Loucy (cell line): ENCODE measurements around the gene TMED10.

Experiments
- H2AFZ ChIP-seq: fragments of 200-600 bp; sonication (generic); 2 replicates; pipeline ENCODE4 v1.6.0; 2016; ENCODE audit warnings: antibody characterized with exemption, mild to moderate bottlenecking, low read length, moderate library complexity
- H3F3A ChIP-seq: fragments of 200-600 bp; 2 replicates; pipeline ENCODE4 v1.6.0; 2016; ENCODE audit warnings: antibody characterized with exemption, low read depth, mild to moderate bottlenecking
- H3K27me3 ChIP-seq: fragments of 200-600 bp; sonication (generic); 2 replicates; pipeline ENCODE4 v1.6.1; 2014; ENCODE audit warnings: low read length, mild to moderate bottlenecking; ENCODE audit not compliant: insufficient read depth, poor library complexity, severe bottlenecking
- H3K36me3 ChIP-seq: fragments of 200-600 bp; sonication (generic); 2 replicates; pipeline ENCODE4 v1.6.1; 2016; ENCODE audit warnings: low read length; ENCODE audit not compliant: insufficient read depth
- H3K4me1 ChIP-seq: fragments of 200-600 bp; sonication (generic); 2 replicates; pipeline ENCODE4 v1.5.1; 2014; ENCODE audit warnings: low read length, mild to moderate bottlenecking; ENCODE audit not compliant: insufficient read depth, poor library complexity, severe bottlenecking
- H3K4me2 ChIP-seq: fragments of 200-600 bp; sonication (generic); 2 replicates; pipeline ENCODE4 v1.6.0; 2014; ENCODE audit warnings: antibody characterized with exemption, low read length, low read depth, mild to moderate bottlenecking; ENCODE audit not compliant: poor library complexity, severe bottlenecking
- H3K4me3 ChIP-seq: fragments of 200-600 bp; sonication (generic); 2 replicates; pipeline ENCODE4 v1.5.1; 2014; ENCODE audit warnings: low read length, mild to moderate bottlenecking, mixed read lengths; ENCODE audit not compliant: poor library complexity, severe bottlenecking
- H3K79me2 ChIP-seq: fragments of 200-600 bp; sonication (generic); 2 replicates; pipeline ENCODE4 v1.6.1; 2014; ENCODE audit warnings: low read length; ENCODE audit not compliant: insufficient read depth
- H3K9ac ChIP-seq: fragments of 200-600 bp; sonication (generic); 2 replicates; pipeline ENCODE4 v1.6.0; 2014; ENCODE audit warnings: mild to moderate bottlenecking, low read depth, low read length, moderate library complexity; ENCODE audit not compliant: poor library complexity, severe bottlenecking
- H3K9me2 ChIP-seq: fragments of 200-600 bp; sonication (generic); replicated peaks from 2 replicates; pipeline ENCODE4 v1.6.1; 2016; ENCODE audit warnings: low read depth, low read length, mixed read lengths
- H3K9me3 ChIP-seq: fragments of 200-600 bp; sonication (generic); 2 replicates; pipeline ENCODE4 v1.6.1; 2014; ENCODE audit warnings: mild to moderate bottlenecking, antibody characterized with exemption, low read length, low read depth; ENCODE audit not compliant: insufficient read depth
- H4K20me1 ChIP-seq: fragments of 200-600 bp; sonication (generic); 2 replicates; pipeline ENCODE4 v1.6.0; 2014; ENCODE audit warnings: antibody characterized with exemption, low read length, mild to moderate bottlenecking; ENCODE audit not compliant: insufficient read depth, poor library complexity, severe bottlenecking
- EZH2phosphoT487 ChIP-seq: fragments of 200-600 bp; IDR thresholded peaks from 2 replicates; pipeline ENCODE4 v1.6.1; 2018; ENCODE audit warnings: antibody characterized with exemption, mild to moderate bottlenecking, moderate library complexity, borderline replicate concordance
- TF ChIP-seq, protein P1 (sequence below): fragments of 200-600 bp; sonication (generic); conservative IDR thresholded peaks from 2 replicates; pipeline ENCODE4 v1.5.1; 2014; ENCODE audit warnings: mild to moderate bottlenecking, antibody characterized with exemption, low read length

TMED10 gene

DNA sequence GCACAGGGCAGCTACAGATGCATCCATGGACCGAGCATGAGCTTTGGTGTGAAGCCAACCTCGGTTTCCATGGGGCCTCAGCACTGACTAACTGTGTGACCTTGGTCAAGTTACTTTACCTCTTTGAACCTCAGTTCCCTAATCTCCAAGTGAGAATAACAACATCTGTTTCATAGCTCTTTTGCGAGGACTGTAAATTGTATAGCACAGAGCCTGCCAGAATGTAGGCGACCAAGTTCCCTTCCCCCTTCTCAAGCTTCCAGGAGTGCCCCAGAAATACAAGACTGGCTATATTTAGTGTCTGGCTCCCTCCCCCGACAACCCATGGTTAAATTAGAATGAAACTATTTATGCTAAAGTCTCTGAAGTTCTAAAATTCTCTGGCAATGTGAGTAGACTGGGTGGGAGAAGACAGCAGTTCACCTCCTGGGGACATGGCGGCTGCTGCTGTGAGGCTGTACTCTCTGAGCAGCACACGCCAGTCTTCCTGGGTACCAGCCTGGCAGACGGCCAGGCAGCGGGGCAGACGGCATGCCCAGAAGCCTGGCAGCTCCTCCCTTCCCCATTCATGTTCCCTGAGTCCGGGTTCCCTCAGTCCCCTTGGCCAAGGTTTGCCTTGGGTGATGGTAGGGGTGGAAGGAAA, 22.0 kb upstream of the TMED10 start:
- no peaks in the 10 kb centered on the region for H3K9me3 ChIP-seq
- H3K4me3 ChIP-seq = no peak overlapping the region
- H3F3A ChIP-seq = no peaks in the 10 kb centered on the region
- no peak overlapping the region for H3K9ac ChIP-seq
- no peaks in the 10 kb centered on the region for H3K27me3 ChIP-seq
- H3K9me2 ChIP-seq = no peaks in the 10 kb centered on the region
- H3K79me2 ChIP-seq = no peaks in the 10 kb centered on the region
- no peaks in the 10 kb centered on the region for H4K20me1 ChIP-seq
- H2AFZ ChIP-seq = peak overlapping the region; percentile 18; the same call in 1 of the 2 replicates
- H3K4me1 ChIP-seq = peaks cover 18% of the 10 kb centered on the region
- TF ChIP-seq, protein P1, sequence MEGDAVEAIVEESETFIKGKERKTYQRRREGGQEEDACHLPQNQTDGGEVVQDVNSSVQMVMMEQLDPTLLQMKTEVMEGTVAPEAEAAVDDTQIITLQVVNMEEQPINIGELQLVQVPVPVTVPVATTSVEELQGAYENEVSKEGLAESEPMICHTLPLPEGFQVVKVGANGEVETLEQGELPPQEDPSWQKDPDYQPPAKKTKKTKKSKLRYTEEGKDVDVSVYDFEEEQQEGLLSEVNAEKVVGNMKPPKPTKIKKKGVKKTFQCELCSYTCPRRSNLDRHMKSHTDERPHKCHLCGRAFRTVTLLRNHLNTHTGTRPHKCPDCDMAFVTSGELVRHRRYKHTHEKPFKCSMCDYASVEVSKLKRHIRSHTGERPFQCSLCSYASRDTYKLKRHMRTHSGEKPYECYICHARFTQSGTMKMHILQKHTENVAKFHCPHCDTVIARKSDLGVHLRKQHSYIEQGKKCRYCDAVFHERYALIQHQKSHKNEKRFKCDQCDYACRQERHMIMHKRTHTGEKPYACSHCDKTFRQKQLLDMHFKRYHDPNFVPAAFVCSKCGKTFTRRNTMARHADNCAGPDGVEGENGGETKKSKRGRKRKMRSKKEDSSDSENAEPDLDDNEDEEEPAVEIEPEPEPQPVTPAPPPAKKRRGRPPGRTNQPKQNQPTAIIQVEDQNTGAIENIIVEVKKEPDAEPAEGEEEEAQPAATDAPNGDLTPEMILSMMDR = no peak
- TF ChIP-seq EZH2phosphoT487 = no peak
- H3K4me2 ChIP-seq = no peak overlapping the region
- no peaks in the 10 kb centered on the region for H3K36me3 ChIP-seq

DNA sequence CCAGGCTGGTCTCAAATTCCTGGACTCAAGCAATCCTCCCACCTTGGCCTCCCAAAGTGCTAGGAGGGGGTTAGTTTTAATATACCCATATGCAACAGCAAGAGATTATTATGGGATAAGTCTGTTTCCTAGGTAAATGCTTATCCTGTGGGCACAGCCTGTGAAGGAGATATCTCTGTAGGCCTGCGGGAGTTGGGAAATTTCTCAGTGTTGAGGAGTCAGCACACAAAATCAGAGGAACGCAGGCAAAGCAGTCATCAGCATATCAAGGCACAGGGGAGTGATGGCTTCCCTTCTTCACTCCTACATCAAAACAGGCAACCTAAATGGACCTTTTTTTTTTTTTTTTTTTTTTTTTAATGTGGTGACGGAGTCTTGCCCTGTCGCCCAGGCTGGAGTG, 20.9 kb upstream of the TMED10 start:
- TF ChIP-seq, protein P1 = no peak
- no peak for TF ChIP-seq EZH2phosphoT487
- Histone ChIP-seq H3K9me3 (no peaks in the 10 kb centered on the region), H3K27me3 (no peaks in the 10 kb centered on the region), H4K20me1 (no peaks in the 10 kb centered on the region), H3K9ac (no peak overlapping the region), H3K9me2 (no peaks in the 10 kb centered on the region), H3F3A (no peaks in the 10 kb centered on the region), H3K4me2 (no peak overlapping the region), H3K36me3 (no peaks in the 10 kb centered on the region), H3K4me1 (peaks cover 18% of the 10 kb centered on the region), H2AFZ (no peak overlapping the region), H3K79me2 (no peaks in the 10 kb centered on the region), H3K4me3 (no peak overlapping the region)

DNA sequence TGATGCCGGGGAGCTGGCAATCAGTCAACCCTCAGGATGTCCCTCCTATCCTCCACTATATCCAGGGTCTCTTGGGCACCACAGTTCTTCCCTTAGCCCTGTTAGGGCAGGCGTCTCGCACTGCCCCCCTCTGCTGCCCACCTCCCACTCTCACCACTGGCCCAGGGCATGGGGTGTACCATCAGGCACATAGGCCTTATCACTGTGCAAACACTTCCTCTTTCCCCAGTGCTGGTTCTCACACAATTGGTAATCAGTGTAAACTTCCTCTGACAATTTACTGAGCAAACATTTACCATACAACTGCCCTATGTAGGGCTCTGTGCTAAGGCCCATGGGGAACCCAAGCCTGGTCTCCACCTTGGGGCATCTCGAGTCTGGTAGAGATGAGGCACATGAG, 20.1 kb upstream of the TMED10 start:
- TF ChIP-seq EZH2phosphoT487 = no peak
- TF ChIP-seq, protein P1 = no peak
- Histone ChIP-seq H3K36me3 (no peaks in the 10 kb centered on the region), H3K9me2 (no peaks in the 10 kb centered on the region), H2AFZ (peak overlapping the region; percentile 16; the same call in 1 of the 2 replicates), H3K4me1 (peaks cover 18% of the 10 kb centered on the region), H3K4me2 (peak overlapping the region; percentile 4), H3K9me3 (no peaks in the 10 kb centered on the region), H3K27me3 (no peaks in the 10 kb centered on the region), H3K4me3 (no peak overlapping the region), H4K20me1 (no peaks in the 10 kb centered on the region), H3K79me2 (no peaks in the 10 kb centered on the region), H3K9ac (no peak overlapping the region), H3F3A (no peaks in the 10 kb centered on the region)
